Psoas muscle (tissue), 8 donors: Measurements from ENCODE around the gene SUV39H1. TPM values are rescaled to one million over a fixed set of nuclear protein-coding genes. Genes with fewer than 3 reads are reported as not detected.

Experiments used
- ATAC-seq, 4 donors: fragments of 200-7000 bp; cut with Tn5 transposase; one replicate each; pipeline ENCODE4 v1.9.1; 2020; ENCODE audit warnings: moderate library complexity in 3 of 4, mild to moderate bottlenecking in 2 of 4
- DNase-seq, 2 donors: peaks; one replicate each; pipeline ENCODE4 v3.0.0-alpha.2; 2020
- H3K27ac ChIP-seq: fragments of 200-600 bp; one replicate; pipeline ENCODE4 v1.8.0; 2022
- H3K27me3 ChIP-seq, 3 donors: fragments of 200-600 bp in 1 of 3; one replicate each; pipeline versions ENCODE4 v1.6.1 to v1.8.0; 2013 to 2022; ENCODE audit warnings: low read length in 2 of 3, mild to moderate bottlenecking in 2 of 3, moderate library complexity in 1 of 3; ENCODE audit not compliant: insufficient read depth in 3 of 3
- H3K36me3 ChIP-seq, 2 donors: fragments of 200-600 bp in 1 of 2; one replicate each; pipeline versions ENCODE4 v1.6.1 to v1.8.0; 2013 to 2022; ENCODE audit warnings: low read depth in 1 of 2, mild to moderate bottlenecking in 1 of 2, moderate library complexity in 1 of 2; ENCODE audit not compliant: insufficient read depth in 1 of 2
- H3K4me1 ChIP-seq: fragments of 200-600 bp; one replicate; pipeline ENCODE4 v1.8.0; 2022
- H3K4me3 ChIP-seq: fragments of 200-600 bp; one replicate; pipeline ENCODE4 v1.8.0; 2022; ENCODE audit warnings: mild to moderate bottlenecking
- H3K9me3 ChIP-seq: fragments of 200-600 bp; one replicate; pipeline ENCODE4 v1.8.0; 2022
- WGBS, 3 donors: extraction: QIAGEN DNeasy Blood & Tissue Kit; methylation state at CpG; one replicate each; pipeline versions ENCODE4 v1.1.6 to v1.1.7; 2013; 5-methylcytosine and 5-hydroxymethylcytosine counted together
- intact Hi-C, 2 donors: fragments of 100-400 bp; cut with DNase I; formaldehyde crosslinking; loops; one replicate each; pipeline versions ENCODE4 v1.11.0 to v1.14.2; 2022
- polyA plus RNA-seq, 3 donors: library from polyadenylated mRNA; stranded (reverse); fragments of 200-250 nt; gene quantifications; one replicate each; pipeline ENCODE4 v1.2.3, GENCODE V29; 2013
- total RNA-seq, 4 donors: library from RNA; stranded (reverse); fragmentation: NEBNext Ultra II Directional in 2 of 4; extraction: Animal tissue kit (Norgen Biotek cat#: 25700) in 2 of 4; gene quantifications; one replicate each; pipeline versions ENCODE4 v1.2.1 to v1.2.4, GENCODE V29; 2021 to 2023
- TF ChIP-seq, protein P1 (sequence below): fragments of 200-600 bp; IDR thresholded peaks from one replicate; pipeline ENCODE4 v1.8.0; 2022; ENCODE audit warnings: antibody characterized with exemption
- donor health status: healthy with polysubstance abuse.
- donor health status: DM: no; HTN: no; CAD: no; lungs with moderate emphysema.
- donor health status: Bipolar disorder and iron deficiency.
- donor health status: healthy.
- donor health status: DM: yes; HTN: yes; CAD: no.
- donor health status: DM: no; HTN: no; CAD: no.
- donor health status: DM: no; HTN: no; CAD: no.
- donor health status: DM: yes; HTN: yes; CAD: no.

SUV39H1 gene
- total and polyA plus RNA-seq, 7 donors, result 1.9 to 3.6 (median 2.8) TPM

DNA sequence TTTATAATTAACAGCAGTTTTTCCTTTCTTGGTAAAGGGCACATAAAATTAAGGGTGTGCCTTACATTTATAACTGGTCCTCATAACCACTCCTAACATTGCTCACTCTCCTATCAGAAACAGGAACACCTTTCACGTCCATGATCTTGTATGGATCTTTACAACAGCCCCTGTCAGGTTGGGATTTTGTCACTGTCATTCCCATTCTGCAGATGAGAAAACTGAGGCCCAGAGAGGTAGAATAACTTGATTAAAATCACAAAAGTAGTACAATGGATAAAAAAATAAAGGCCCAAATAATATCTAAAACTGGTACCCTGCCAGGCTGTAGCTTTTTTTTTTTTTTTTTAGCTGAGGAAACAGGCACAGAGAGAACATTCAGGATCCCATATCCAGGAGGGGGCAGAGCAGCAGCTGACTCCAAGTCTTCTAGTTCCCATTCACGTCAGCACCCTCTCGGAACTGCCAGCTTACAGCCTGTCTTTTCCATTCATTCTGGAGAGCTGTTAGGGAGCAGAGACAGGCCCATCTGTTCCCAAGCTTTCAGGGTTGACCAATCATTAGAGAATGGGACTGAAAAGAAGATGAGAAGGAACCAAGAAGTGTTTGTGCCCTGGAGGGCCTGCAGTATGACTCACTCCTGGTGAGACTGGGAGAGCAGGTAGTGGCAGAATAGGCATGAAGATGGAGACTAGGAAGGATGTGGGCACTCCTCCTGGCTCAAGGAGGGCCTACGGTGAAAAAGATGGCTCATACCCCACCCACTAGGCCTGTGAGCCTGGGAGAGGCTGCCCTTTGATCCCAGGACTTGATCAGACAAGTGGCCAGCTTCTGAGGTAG, 7.3 kb downstream of the SUV39H1 start:
- Histone ChIP-seq H3K36me3 (peaks cover 0 to 17% of the 10 kb centered on the region in 2 donors), H3K27me3 (peaks cover 0 to 7% (median 0%) of the 10 kb centered on the region in 3 donors), H3K27ac (no peak overlapping the region), H3K4me1 (no peaks in the 10 kb centered on the region), H3K4me3 (no peak overlapping the region), H3K9me3 (no peaks in the 10 kb centered on the region)
- ATAC-seq (no peak), DNase-seq (no peak)
- 38 to 60% (median 52%) methylated on average over 4 of the region's 4 CpGs for WGBS, 3 donors
- TF ChIP-seq, protein P1, sequence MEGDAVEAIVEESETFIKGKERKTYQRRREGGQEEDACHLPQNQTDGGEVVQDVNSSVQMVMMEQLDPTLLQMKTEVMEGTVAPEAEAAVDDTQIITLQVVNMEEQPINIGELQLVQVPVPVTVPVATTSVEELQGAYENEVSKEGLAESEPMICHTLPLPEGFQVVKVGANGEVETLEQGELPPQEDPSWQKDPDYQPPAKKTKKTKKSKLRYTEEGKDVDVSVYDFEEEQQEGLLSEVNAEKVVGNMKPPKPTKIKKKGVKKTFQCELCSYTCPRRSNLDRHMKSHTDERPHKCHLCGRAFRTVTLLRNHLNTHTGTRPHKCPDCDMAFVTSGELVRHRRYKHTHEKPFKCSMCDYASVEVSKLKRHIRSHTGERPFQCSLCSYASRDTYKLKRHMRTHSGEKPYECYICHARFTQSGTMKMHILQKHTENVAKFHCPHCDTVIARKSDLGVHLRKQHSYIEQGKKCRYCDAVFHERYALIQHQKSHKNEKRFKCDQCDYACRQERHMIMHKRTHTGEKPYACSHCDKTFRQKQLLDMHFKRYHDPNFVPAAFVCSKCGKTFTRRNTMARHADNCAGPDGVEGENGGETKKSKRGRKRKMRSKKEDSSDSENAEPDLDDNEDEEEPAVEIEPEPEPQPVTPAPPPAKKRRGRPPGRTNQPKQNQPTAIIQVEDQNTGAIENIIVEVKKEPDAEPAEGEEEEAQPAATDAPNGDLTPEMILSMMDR, result no peak
- intact Hi-C loops, result no loop called here

DNA sequence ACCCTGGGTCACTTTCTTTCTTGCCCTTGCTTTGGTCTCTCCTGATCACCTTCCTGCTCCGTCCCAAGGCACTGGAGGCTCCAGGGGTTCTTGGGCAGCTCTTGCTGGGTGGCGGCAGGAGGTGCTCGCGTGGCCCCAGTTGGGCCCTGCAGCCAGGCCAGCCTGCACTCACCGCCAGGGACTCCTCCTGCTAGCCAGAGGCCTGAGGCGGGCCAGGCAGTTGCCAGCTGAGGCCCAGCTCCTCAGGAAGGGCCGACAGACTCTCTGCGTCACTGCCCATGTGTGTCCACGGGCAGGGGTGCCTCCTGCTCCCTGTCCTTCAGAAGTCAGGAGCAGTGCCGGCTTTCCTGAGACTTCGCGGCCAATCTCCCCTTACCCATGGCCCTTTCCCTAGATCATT, 9.3 kb downstream of the SUV39H1 start:
- intact Hi-C loops, result no loop called here
- Histone ChIP-seq H3K27ac (no peak overlapping the region), H3K9me3 (no peaks in the 10 kb centered on the region), H3K4me3 (no peak overlapping the region), H3K27me3 (peaks cover 0 to 7% (median 0%) of the 10 kb centered on the region in 3 donors), H3K36me3 (peaks cover 0 to 7% of the 10 kb centered on the region in 2 donors), H3K4me1 (no peaks in the 10 kb centered on the region)
- TF ChIP-seq, protein P1, result no peak
- WGBS, 3 donors, result 84 to 92% (median 90%) methylated on average over 8 to 12 of the region's 12 CpGs
- no peak for DNase-seq
- ATAC-seq, result no peak

DNA sequence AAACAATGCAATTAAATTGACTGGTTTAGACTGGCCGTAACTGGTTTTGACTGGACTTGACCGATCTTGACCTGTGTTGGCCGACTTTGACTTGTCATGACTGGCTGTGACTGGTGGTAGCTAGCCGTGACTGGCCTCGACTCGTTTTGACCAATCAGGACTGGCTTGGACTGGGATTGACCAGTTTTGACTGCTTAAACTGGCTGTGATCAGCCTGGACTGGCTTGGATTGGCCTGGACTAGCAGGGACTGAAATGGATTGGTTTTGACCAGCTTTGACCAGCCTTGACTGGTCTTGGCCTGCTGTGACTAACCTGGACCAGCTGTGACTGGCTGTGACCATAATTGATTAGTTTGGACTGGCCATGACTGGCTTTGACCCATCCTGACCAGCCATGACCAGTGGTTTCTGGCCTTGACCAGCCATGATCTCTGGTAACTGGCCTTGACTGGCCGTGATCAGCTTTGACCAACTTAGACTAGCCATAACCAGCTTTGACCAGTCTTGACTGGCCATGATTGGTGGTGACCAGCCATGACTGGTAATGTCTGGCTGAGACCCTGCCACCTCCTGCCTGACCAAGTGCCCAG, 13.1 kb downstream of the SUV39H1 start:
- no peak overlapping the region for H3K27ac ChIP-seq
- DNase-seq, result no peak
- H3K36me3 ChIP-seq, result no peaks in the 10 kb centered on the region
- no peaks in the 10 kb centered on the region for H3K9me3 ChIP-seq
- no peaks in the 10 kb centered on the region for H3K4me1 ChIP-seq
- no peak overlapping the region for H3K4me3 ChIP-seq
- TF ChIP-seq, protein P1, result no peak
- H3K27me3 ChIP-seq, result peaks cover 0 to 7% (median 0%) of the 10 kb centered on the region in 3 donors
- ATAC-seq, result no peak
- intact Hi-C loops, result no loop called here
- 84 to 97% (median 96%) methylated on average over 7 of the region's 7 CpGs for WGBS, 3 donors

DNA sequence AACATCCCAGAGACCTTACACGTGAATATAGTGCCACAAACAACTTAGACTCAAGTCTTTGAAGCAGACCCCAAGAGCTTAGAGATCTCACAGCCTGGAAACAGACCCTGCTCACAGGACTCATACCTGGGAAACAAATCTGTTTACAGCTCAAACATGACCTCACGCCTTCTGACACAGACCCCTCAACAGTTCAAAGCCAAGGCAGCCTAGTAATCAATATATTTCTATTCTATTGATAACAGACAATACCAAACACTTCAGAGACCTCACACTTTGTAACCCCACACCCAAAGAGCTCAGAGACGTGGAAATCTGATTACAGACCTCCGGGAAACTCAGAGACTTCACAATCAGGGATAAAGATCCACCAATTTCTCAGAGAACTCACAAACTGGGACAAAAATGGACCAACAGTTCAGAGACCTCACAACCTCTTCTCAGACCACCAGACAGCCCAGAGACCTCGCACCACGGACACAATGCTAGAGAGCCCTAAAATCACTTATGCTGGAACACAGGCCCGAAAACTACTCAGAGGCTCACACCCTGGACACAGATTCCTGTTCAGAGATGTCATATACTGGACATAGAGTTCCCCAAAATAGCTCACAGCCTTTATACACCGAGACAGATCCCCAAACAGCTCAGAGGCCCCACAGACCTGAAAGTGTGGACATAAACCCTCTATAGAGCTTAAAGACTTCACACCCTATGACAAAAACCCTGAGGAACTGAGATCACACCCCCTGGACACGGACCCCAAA, 14.8 kb downstream of the SUV39H1 start:
- intact Hi-C loops, result no loop called here
- peaks cover 0 to 7% (median 0%) of the 10 kb centered on the region in 3 donors for H3K27me3 ChIP-seq
- 46 to 62% (median 53%) methylated on average over 9 of the region's 9 CpGs for whole genome bisulfite sequencing, 3 donors
- TF ChIP-seq, protein P1, result no peak
- H3K27ac ChIP-seq, result peak overlapping the region; percentile 71
- H3K4me1 ChIP-seq, result no peaks in the 10 kb centered on the region
- H3K36me3 ChIP-seq, result no peaks in the 10 kb centered on the region
- no peak for DNase-seq
- no peaks in the 10 kb centered on the region for H3K9me3 ChIP-seq
- peak overlapping the region; percentile 30 for H3K4me3 ChIP-seq
- ATAC-seq, result peak; percentile 72 to 87 (median 82)
